Suprapubic skin (tissue), 3 donors: ENCODE results near the gene AKR7A3.
"Not testable (repeated sequence)": the region's sequence is repeated elsewhere in the genome, so short reads cannot be mapped to it uniquely, and the experiment has no call there.

ENCODE experiments used
- CTCF ChIP-seq, 2 donors: fragments of 200-600 bp in 1 of 2; fragments of 450-650 bp in 1 of 2; sonication (generic) in 1 of 2; IDR thresholded peaks; one replicate each; pipeline ENCODE4 v1.5.1; 2016 to 2019; ENCODE audit warnings: antibody characterized with exemption in 2 of 2, mild to moderate bottlenecking in 1 of 2, moderate library complexity in 1 of 2
- POLR2A ChIP-seq, 2 donors: fragments of 450-650 bp; IDR thresholded peaks; one replicate each; pipeline ENCODE4 v1.6.1; 2017; ENCODE audit warnings: antibody characterized with exemption in 2 of 2, mild to moderate bottlenecking in 2 of 2, moderate library complexity in 2 of 2

GRCh38 chr1:19269427-19270342 is 18.9 kb downstream of the AKR7A3 start:
- TF ChIP-seq CTCF, POLR2A (IDR thresholded peaks at IDR 0.05): not testable (repeated sequence)
